GM21381 (cell line): ENCODE measurements around the gene MOB2.

Experiments used
- ATAC-seq: cut with Tn5 transposase; IDR thresholded peaks from one replicate; pipeline ENCODE4 v1.9.1; 2021; ENCODE audit warnings: mild to moderate bottlenecking, moderate library complexity; ENCODE audit not compliant: unreplicated experiment

The MOB2 gene

DNA sequence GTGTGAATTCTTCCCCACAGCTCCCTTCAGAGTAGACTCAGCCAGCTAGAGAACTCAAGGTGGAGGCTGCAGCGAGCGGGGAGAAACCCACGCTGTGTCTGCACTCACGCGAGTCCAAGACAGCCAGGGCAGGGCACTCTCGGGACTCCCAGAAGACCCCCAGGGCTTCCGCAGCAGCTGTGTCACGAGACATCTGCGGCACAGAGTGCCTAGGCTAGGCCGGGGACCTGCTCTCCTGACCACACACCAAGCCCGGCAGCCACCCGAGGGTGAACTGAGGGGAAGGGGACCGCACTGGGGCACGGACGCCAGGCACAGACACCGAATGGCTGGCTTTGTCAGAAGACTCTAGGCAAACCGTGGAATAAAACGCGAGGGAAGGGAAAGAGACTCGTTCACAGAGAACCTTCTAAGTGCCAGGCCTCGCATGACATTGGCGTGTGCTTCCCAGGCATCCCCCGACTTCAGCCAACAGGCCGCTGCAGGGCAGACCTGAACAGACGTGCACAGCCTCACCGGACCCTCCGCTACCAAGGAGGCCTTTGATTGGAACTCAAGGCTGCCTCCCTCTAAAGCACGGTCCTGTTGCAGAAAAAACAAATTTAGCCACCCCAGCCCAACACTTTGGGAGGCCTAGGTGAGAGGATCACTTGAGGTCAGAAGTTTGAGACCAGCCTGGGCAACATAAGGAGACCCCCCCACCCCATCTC is 18.2 kb upstream of the MOB2 start:
- ATAC-seq = no peak

DNA sequence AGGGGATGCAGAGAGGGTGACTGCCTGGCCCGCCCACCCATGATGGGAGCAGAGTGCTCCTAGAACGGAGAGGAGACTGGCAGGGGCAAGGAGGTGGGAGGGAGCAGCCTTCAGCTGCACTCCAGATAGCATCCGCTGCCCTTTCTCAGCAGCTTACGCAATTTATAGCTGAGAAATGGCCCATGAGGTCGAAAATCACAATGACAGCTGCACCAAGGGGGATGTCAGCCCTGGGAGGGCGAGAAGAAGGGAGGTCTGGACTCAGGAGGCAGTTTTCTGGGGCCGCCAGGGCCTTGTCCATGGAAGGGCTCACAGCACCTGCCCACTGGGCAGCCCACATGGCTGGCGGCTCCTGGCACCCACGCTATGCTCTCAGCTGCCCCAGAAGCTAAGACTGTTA is 17.6 kb upstream of the MOB2 start:
- ATAC-seq = no peak

GRCh38 chr11:1503708-1504104 is 17.1 kb upstream of the MOB2 start:
- ATAC-seq = no peak

DNA sequence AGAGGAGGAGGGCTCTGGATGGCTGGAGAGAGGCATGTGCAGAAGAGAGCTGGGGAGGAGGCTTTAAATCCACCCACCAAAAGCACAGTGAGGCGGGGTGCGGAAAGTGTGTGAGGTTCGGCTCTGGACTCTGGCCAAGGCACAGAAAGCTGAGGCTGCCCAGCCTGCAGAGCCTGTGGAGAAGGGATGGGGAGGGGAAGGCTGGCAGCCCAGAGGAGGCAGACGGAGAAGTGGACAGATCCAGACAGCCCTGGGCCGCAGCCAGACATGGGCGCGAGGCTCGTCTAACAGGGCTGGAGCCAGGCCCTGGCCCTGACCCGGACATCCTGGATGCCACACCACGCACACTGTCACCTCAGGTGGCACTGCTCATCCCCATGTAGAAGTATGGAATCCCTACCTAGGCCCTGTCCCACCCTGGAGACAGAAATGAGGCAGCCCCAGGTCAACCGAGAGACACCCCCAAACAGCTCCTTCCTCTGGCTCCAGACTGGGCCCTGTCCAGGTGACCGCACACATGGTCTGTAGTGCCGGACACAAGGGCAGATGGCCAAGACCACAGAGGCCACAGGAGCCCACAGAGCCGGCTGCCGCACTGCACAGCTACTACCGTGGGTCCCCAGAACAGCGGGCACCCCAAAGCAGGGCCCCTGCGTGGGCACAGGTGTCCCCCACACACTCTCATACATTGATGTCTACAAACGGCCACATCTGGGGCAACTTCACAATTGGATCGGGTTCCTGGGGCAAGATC is 16.6 kb upstream of the MOB2 start:
- no peak for ATAC-seq

GRCh38 chr11:1502168-1502953 is 15.8 kb upstream of the MOB2 start:
- ATAC-seq = no peak

GRCh38 chr11:1501421-1502167 is 15.0 kb upstream of the MOB2 start:
- no peak for ATAC-seq

DNA sequence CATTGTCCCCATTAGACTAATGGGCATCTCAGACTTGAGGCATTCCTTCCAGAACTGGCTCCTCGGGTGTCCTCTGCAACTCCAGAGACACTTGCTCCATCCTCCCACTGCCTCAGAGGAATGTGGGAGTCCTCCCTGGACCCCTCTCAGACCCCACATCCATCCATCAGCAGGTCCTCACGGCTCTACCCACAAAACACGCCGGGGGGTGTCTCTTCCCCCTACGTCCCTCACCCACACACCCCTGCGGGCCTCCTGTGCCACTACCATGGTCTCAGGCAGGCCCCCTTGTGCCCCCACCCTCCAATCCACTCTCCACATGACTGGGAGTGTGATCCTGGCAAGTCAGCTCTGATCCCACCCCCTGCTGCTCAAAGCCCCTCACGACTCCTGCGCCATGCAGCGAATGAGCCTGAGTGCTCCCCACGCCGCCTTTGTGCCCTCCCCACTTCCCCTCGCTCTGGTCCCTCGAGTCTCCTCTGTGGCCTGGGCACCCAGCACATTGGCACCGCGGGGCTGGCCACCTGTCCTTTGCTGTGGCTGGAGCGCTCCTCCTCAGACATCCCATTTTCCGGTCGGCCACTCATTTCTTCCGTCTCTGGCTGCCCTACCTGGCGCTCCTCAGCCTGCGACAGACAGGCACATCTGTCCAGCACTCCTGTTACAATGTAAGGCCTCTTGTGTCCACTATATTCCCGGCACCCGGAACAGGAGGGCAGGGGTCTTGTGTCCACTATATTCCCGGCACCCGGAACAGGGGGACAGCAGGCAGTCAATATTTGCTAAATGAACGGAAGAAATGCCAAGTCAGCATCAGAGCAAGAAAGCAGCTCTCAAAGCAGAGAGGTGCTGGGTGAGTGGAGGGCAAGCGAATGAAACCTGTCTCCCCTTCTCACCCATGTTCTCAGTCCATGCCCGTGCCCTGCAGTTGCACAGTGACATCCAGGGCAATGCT is 14.2 kb upstream of the MOB2 start:
- ATAC-seq = no peak

- no peak for ATAC-seq
Measured at GRCh38 chr11:1499899-1500298, 13.3 kb upstream of the MOB2 start.

- ATAC-seq = no peak
Measured at GRCh38 chr11:1499261-1499890, 12.8 kb upstream of the MOB2 start.

DNA sequence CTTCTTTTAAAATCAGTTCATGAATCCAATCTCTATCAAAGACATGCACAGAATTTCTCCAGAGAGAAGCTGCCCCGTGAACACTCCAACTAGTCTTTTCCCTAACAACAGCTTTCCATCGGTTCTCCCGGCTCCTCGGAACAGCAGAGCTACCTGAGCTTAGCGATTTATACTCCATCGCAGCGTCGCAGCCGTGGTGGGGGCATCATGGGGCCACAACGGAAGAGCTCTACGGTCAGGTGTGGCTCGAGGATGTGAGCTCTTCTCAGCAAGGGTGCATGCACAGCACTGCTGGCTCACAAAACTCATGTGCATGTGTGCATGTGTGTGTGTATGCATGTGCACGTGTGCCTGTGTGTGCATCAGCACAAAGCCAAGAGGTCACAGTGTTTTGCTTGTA is 11.7 kb upstream of the MOB2 start:
- ATAC-seq = no peak

- no peak for ATAC-seq
Measured at GRCh38 chr11:1497600-1497999, 11.0 kb upstream of the MOB2 start.

DNA sequence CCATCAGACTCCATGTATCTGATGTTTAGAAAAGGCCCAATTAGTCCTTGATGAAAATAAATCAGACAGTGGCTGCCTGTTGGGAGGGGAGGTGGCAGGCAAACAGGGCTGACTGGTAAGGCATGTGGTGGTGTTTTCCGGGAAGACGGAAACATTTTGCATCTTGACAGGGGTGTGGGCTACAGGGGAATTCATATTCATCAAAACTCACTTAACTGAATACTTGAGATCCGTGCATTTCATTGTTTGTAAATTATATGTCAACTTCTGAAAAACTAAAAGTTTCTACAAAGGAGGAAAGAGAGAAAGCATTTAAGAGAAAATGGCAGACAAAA is 10.1 kb upstream of the MOB2 start:
- no peak for ATAC-seq

DNA sequence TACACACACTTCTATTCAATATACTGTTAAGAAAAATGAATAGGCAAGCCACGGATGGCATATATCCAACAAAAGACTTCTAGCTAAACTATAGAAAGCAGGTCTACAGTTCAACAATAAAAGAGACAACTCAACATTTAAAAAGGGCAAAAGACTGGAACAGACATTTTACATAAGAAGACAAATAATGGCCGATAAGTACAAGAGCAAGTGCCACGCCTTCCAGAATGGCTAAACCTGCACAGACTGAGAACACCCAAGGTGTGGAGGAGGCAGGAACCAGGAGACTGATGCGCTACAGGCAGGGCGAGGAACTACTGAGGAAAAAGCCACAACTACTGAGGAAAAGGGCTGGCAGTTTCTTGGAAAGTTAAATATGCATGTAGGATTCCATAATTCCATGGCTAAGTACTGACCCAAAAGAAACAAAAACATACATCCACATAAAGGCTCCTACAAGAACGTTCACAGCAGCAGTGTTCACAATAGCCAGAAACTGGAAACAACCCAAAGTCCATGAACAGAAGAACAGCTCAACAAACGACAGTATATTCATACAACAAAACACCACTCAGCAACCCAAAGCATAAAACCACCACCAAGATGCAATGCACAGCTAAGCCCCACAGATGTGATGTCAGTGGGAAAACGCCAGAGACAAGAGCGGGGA is 9.6 kb upstream of the MOB2 start:
- ATAC-seq = no peak

GRCh38 chr11:1494650-1495049 is 8.1 kb upstream of the MOB2 start:
- no peak for ATAC-seq

DNA sequence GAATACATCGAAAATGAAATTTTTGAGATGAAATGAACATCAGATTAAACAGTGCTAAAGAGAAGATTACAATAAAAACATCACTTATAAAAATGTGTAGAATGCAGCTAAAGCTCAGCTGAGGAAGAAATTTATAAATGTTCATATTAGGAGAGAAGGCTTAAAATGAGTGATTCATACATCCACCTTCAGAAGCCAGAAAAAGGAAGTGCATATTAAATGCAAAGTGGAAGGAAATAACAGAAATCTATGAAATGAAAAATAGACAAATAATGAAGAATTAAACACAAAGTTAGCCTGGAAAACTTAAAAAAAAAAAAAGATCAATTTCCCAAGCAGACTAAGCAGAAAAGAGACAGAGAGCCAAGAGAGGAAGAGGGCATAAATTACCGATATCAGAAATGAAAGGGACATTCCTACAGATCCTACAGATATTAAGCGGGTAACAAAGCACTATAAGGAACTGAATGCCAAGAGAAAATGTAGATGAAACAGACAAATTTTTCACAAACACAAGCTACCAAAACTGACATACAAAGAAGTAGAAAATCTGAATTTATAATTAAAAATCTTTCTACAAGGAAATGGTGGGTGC is 7.2 kb upstream of the MOB2 start:
- no peak for ATAC-seq

DNA sequence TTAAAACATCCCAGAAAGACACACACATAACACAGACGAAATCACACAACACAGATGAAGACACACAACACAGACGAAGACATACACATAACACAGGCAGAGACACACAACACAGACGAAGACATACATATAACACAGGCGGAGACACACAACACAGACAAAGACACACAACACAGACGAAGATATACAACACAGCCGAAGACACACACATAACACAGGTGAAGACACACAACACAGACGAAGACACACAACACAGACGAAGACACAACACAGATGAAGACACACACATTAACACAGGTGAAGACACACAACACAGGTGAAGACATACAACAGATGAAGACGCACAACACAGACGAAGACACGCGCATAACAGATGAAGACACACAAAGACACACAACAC is 4.8 kb upstream of the MOB2 start:
- ATAC-seq = no peak

DNA sequence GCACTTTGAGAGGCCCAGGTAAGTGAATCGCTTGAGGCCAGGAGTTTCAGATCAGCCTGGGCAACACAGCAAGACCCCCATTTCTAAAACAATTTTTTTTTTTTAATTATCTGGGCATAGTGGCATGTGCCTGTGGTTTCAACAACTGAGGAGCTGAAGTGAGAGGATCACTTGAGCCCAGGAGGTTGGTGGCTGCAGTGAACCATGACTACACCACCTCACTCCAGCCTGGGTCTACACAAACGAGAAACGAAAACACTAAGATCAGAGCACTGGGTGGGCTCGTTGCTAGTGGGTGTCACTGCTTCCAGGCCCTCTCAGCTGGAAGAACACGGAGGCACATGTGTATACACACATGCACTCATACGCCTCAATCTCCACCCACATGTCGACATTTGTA is 4.1 kb upstream of the MOB2 start:
- no peak for ATAC-seq

- ATAC-seq = no peak
Measured at GRCh38 chr11:1488575-1489180, 2.1 kb upstream of the MOB2 start.
